HG03159 (cell line): Measurements from ENCODE around the gene PGLYRP1.

Experiments used
- ATAC-seq: cut with Tn5 transposase; IDR thresholded peaks from one replicate; pipeline ENCODE4 v1.9.1; 2021; ENCODE audit warnings: mild to moderate bottlenecking, moderate library complexity; ENCODE audit not compliant: unreplicated experiment

Gene PGLYRP1

DNA sequence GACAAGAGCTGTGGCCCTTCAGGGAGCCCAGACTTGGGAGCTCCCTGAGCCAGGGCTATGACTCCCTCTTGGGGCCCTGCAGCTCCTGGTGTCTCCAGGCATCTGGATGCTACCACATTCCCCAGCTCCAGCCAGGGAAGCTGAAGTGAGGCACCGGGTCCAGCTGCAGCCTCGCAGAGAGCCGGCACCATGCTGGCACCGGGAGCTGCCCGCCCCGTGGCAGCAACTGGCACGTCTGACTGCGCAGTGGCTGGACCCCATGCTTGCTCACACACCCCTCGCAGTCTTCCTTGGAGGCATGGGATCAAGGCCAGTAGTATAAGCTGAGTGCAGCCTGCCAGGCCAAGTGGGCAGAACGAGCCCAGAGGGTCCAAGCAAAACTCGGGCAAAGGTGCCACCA is 10.5 kb upstream of the PGLYRP1 start:
- ATAC-seq = no peak

DNA sequence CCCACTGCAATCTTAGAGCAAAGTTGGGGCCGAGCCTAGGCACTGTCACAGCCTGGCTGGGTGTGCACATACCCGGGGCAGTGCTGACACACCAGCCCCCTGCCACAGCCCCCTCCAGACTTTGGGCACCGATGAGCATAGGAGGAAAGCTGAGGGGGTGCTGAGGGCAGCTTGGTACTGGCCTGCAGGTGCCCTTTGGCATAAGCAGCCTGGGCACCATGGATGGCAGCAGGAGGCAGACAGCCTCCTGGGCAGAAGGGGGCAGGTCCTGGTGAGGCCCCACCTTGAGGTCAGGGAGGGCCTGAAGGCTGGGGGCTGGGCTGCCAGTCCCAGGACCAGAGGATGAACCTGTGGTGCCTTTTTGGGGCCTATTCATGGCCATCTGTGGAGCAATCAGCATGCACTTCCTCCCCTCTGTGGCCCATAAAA is 9.8 kb upstream of the PGLYRP1 start:
- ATAC-seq = no peak

DNA sequence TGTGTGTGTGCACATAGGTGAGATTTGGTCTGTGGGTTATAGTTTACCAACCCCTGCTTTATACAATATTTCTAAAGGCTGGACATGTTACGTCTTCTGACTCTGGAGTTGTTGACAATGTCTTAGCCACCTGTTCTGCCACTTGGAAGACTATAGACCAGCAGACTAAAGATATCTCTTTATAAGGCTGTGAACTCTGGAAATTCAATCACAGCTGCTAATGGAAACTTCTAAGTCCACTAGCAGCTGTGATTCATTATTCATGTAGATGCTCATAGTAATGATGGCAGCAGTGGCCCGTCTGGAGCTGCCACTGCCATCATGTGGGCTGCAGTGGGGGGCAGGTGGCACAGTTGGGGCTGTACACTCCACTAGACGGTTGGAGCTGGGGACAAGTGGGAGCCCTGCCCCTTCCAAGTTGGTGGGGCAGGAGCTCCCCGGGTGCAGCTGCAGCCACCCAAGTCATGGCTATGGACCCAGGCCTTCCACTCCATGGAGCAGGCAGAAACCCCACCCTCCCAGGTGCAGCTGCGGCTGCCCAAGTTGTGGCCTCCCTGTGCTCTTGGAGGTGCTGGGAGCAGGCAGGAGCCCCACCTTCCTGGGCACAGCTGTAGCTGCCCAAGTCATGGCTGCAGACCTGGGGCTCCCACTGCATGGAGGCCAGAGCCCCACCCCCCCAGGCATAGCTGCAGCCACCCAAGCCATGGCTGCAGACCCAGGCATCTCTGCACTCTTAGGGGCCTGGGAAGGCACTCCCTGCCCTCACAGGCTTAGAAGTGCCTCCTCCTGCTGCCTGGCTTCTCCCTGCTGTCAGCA is 9.1 kb upstream of the PGLYRP1 start:
- no peak for ATAC-seq

DNA sequence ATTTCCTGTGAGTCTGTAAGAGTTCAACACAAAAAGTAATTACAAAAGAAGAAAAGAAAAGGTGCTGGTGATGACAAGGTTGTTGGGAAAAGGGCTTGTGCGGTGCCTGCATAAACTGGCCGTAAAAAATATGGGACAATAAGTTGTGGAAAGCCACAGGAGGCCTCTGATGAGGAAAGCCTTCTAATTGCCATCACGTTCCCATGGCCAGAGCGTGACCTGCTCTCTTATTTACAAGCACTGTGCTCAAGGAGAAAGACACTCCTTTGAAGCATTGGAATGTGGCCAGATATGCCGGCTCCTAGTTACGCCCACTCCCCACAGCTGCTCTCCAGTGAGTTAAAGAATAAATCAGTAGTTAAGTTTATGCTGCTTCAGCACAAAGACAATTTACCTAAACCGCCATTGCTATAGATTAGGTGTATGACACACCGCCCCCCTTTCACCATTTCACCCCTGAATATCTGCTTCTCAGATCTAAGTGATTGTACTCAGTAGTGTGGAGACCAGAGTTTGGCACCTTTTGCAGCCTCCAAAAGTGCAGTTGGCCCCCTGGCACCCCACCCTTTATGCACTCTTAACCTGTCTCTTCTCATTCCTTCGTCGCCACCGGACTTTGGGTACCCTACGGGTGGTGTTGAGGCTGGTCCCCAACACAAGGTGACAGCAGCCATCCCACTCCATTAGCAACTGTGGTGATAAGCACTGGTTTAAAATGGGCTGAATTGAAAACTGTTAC is 8.1 kb upstream of the PGLYRP1 start:
- ATAC-seq = no peak

DNA sequence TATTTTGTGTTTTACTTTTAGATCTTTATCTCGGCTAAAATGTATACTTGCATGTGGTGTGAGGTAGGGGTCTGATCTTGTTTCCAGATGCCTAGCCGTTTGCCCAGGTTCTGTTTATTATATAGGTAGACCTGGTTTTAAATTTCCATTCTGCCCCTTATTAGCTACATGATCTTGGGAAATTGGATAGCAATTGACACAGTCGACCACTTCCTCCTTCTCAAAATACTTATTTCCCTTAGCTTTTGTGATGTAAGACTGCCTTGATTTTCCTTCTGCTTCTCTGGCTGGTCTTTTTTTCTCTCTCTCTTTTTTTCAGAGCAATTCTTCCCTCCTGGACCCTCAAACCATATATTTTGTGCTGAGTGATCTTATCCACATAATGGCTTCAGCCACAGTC is 3.0 kb upstream of the PGLYRP1 start:
- ATAC-seq = no peak

DNA sequence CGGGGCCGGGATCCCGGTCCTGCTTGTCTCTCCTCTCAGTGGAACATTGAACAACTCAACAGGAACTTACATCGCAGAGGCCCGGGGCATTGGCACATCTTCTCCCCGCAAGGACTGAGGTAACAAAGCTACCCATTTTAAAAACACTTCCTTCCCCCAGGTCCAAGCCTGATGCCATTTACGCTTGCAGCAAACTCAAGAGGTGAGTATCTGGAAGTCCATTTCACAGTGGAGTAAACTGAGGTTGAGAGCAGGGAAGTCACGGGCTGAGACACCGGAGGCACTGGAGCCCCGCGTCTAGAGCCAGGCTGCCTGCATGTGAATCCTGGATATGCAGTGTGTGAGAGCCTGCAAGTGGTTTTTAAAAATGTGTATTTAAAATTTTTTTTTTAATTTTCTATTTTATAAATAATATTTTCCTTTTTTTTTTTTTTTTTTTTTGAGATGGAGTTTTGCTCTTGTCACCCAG is 492 bp upstream of the PGLYRP1 start:
- no peak for ATAC-seq

DNA sequence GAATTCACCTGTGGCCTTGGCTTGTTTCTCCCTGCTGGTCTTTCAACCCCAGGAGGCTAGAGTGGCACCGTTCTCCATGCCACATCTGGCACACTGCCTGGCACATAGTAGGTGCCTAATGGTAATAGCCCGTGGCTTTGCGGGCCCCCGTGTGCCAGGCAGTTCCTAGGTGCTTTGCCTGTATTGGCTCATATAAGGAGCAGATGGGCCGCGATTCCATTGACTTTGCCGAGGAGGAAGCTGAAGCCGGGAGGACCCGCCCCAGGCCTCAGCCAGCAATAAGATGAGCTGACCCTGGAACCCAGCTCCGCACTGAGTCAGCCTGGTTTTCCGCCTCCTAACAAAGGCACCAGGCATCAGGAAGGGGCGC is 807 bp downstream of the PGLYRP1 start:
- no peak for ATAC-seq

DNA sequence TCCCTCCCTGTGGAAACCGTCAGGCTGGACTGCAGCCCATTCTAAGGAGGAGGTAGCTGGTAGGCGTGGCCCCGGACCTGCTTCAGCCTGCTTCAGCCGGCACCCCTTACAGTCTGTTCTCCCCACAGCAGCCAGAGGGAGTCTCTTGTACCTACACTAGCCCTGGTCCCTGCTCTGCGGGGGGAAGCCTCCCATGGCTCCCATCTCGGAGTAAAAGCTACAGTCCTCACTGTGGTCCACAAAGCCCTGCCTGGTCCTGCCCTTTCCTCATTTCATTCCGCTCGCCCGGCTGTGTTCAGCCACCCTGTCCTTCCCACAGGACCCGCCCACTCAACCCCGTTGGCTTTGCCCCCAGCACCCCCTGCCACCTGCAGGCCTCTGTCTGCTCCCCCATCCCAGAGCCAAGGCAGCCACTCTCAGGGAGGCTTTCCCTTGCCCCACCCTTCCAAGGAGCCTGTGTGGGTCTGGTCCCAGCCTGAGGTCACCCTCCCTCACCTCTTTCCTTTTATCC is 1.3 kb downstream of the PGLYRP1 start:
- ATAC-seq = no peak

DNA sequence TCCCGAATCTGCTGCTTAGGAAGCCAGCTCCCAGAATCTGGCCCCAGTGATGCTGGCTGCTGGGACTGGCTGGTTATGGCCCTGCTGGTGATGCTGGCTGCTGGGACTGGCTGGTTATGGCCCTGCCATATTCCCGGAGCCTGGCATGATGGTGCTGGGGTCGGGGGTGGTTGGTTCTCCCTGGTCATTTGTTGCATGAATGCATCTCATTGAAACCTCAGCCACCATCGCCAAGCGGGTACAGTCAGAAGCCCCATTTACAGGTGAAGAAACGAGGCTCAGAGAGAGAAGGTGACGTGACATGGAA is 2.1 kb downstream of the PGLYRP1 start:
- no peak for ATAC-seq

DNA sequence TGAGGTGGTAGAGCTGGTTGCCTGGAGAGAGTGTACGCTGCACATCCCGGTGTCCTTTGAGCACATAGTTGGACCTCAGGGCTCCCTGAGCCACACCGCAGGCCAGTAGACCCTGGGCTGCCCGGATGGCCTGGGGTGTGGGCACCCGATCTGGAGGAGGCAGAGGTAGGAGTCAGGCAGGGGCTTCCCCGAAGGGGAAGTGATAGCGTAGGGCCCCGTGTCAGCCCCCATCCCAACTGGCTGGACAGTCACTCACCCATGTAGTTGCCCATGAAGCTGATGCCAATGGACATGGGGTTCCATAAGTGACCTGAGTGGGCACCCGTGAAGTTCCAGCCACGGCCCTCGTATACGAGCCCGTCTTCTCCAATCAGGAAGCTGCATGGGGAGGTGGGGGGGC is 3.6 kb downstream of the PGLYRP1 start:
- no peak for ATAC-seq

DNA sequence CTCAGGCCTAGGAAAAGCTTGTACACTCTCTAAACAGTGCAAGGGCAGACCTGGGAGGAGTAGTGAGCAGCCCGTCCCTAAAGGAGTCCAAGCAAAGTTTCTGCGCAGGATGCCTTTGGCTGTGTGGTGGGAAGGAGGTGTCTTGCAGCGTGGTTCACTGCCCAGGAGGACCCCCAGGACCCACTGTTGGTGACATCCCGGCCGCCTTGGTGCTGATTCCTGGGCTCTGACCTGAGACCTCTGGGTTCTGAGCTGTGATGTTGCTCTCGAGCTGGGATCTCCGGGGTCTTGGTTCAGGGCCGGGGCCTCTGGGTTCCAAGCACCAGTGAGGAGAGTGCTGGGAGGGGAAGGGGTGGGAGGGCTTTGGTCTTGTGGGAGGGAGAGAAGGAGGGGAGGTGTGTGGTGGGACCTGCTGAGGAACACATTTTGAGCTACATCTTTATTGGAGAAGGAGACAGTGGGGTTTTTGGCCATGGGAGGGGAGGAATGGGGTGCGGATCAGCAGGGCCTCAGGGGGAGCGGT is 4.1 kb downstream of the PGLYRP1 start:
- ATAC-seq = no peak

DNA sequence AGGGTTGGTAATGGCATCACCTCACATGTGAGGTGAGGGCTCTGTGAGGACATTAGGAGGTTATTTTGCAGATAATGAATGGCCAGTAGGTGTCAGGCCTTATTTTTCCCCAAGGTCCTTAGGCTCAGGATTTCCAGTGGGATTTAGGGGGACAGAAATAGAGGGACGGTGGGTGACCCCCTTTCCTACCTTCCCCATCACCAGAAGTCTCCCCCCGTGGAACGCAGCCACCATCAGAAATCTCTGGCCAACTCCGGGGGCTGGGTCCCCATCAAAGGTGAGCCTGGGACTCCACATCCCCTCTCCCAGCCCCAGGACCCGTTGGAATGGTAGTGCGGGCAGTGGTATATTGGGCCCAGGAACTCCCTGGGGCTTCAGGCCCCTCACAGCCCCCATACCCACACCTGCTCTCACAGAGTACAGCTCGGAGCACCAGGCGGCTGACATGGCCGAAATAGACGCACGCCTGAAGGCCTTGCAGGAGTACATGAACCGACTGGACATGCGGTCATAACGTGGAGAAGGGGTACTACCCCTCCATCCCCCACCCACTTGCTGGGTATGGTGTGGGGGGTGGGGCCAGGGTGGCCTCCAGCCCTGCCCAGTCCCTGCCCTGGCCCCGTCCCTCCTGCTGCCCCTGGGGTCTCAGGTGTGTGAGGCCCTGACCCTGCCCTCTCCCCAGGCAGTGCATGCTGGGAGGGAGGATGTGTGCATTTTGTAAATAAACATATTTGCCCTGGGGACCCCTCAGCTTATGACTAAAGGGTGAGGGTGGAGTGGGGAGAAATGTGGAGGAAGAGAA is 4.8 kb downstream of the PGLYRP1 start:
- no peak for ATAC-seq

DNA sequence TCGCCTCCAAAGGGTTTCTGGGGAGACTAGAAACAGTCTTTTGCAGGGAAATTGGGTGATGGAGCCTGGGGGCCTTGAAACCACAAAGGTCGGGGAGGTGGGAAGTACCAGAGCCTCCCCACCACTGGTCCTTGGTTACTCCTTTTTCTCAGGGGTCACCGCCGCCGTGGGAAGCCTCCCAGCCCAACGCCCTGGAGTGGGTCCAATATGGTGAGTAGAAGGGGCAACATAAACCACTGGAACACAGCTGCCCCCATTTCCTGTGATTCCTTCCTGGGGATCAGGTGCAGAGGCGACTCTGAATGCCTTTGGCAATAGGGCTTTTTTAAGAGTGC is 5.8 kb downstream of the PGLYRP1 start:
- no peak for ATAC-seq

DNA sequence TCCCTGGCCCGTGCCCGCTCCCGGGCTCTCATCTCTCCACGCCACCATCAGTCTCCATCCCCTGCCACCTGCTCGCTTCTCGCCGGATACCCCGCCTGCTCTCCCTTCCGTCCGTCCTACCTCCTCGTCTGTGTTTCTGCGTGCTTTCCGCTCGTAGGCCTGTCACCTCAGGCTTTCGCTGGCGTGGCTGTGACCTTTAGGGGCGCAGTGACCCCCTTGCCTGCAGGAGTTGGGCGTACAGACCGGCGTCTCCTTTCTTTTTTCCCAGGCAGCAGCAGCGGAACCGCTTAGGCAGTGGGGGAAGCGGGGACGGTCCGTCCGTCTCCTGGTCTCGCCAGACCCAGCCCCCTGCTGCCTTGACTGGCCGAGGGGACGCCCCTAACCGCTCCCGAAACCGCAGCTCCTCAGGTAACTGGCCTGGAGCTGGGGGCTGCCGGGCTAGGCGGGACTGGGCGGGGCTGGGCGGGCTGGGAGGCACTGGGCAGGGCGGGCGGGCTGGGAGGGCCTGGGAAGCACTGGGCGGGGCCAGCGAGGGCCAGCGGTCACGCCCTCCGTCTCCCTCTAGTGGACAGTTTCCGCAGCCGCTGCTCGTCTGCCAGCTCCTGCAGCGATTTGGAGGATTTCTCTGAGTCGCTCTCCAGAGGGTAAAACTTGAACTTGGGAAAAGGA is 6.3 kb downstream of the PGLYRP1 start:
- no peak for ATAC-seq

DNA sequence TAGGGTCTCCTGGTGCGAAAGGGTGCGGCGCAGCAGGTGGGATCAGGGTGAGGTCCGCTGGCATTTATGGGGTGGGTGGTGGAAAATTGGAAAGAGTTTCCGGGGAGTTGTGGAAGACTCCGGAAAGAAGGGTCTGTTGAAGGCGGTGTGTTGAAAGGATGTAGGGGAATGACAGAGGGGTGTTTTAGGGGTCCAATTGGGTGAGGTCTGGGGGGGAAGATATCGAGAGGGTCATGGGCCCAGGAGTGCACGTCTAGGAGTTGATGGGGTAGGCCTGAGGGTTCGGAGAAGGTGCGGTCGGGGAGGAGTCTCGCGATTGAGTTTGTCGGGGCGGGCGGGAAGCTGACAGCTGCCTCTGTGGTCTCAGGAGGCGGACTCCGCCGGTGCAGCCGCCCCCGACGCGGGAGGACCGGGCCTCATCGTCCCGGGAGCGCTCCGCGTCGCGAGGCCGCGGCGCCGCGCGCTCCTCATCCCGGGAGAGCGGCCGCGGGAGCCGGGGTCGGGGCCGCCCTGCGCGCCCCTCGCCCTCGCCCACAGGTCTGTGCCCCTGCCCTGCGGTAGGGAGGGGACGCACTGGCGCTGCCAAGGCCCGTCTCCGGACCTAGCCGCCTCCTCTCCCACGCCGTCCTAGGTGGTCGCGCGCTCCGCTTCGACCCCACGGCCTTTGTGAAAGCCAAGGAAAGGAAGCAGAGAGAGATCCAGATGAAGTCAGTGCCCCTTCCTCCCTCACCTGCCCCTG is 7.0 kb downstream of the PGLYRP1 start:
- no peak for ATAC-seq

DNA sequence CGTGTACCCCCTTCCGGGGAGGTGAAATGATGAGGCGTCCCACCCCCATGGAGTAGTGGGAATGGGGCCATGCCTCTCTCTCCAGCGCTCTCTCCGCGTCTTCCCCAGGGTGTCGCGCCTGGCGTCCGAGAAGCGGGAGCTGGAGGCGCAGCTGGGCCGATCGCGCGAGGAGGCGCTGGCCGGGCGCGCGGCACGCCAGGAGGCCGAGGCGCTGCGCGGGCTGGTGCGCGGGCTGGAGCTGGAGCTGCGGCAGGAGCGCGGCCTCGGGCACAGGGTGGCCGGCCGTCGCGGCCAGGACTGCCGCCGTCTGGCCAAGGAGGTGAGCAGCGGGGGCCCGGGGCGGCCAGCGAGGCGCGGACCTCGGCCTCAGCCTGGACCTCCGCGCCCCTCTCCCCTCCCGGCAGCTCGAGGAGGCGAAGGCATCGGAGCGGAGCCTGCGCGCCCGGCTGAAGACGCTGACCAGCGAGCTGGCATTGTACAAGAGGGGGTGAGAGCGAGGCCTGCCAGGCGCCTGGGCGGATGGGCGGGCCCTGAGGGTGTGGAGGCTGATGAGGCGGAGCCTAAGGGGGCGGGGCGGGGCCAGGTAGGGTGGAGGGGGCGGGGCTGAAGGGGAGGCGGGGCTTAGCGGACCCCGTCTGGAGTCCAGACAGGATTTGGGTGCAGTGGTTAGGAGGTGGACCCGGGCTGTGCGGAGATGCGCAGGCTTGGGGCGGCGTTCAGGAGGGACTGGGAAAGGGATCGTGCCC is 7.7 kb downstream of the PGLYRP1 start:
- ATAC-seq = no peak

DNA sequence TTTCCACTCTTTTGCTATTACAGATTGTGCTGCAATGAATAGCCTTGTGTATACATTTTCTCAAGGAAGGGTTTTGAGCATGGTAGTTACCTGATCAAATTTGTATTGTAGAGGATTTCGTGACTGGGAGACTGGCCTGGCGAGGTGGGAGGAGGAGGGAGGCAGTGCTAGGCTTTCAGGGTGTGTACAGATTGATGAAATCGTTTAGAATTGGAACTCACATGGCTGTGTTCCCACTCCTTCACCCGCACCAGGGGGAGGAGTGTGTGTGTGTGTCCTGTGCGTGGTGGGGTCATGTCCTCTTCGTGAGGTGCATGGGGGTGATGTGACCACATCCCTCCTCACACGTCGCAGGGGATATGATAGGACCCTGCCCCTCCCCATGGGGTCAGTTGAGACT is 8.3 kb downstream of the PGLYRP1 start:
- no peak for ATAC-seq

DNA sequence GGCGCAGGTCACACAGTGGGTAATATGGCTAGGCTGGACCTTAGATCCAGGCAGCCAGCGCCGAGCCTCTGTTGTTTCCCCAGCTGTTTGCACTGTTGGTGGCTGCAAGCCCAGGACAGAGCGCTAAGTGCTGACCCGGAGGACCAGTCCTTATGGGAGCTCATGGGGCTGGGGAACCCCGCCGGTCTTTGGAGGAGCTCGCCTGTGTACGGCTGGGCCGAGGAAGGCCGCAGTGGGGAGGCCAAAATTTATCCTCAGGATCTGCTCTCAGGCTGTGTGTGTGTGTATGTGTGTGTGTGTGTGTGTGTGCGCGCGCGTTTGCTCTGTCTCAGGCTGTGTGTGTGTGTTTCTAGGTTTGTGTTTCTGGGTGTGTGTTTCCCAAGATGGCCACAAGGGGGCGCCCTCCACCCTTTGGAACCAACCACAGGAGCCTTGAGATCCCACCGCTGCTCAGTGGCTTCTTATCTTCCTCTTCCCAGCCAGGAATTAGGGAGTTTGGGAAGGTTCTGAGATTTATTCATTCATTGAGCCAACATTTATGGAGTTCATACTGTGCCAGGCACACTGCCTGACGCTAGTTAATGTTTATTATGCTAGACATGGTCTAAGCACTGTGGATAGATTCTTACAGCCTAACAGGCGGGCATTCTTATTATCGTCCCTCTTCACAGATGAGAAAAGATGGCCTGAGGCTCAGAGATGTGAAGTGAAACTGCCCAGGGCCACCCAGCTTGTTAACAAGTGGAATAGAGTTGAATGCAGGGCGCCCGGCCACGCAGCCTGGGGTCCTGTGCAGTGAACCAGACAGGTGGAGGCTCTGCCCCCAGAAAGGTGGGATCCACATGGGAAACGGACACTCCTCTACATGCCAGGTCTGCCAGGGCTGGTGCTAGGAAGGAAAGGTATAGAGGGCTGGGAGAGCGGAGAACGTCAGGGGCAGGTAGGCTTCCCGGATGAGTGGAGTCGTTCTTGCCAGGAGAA is 13.0 kb downstream of the PGLYRP1 start:
- no peak for ATAC-seq
